Fibroblast of skin of right quadriceps (primary cell): Measurements from ENCODE around the gene NCAN.
"Not testable (repeated sequence)": the region's sequence is repeated elsewhere in the genome, so short reads cannot be mapped to it uniquely, and the experiment has no call there.

Experiments
- DNase-seq: peaks from one replicate; pipeline ENCODE4 v3.0.0-alpha.2; 2013

Gene NCAN

GRCh38 chr19:19211499-19212420 lies at the start of gene NCAN:
Gene NCAN, plus strand, starts transcription at chr19:19211958. Its CDS starts 4,996 bp downstream, at chr19:19216954.
- no peak for DNase-seq

- DNase-seq, result no peak
Measured at GRCh38 chr19:19162495-19162894, 49.3 kb upstream of the NCAN start.

- DNase-seq, result no peak
Measured at GRCh38 chr19:19165396-19165795, 46.4 kb upstream of the NCAN start.

GRCh38 chr19:19167612-19168011 lies 44.1 kb upstream of the NCAN start:
- no peak for DNase-seq

- no peak for DNase-seq
Measured at GRCh38 chr19:19169236-19170052, 42.3 kb upstream of the NCAN start.

GRCh38 chr19:19170053-19170872 lies 41.5 kb upstream of the NCAN start, which contains the start of gene MEF2B:
Gene MEF2B, minus strand, starts transcription at chr19:19170263. Its CDS starts 19,528 bp downstream, at chr19:19150735.
- DNase-seq, result peak; percentile 53

- DNase-seq, result peak; percentile 16
Measured at GRCh38 chr19:19170873-19171672, 40.7 kb upstream of the NCAN start.

GRCh38 chr19:19171821-19172532 lies 39.8 kb upstream of the NCAN start:
- DNase-seq, result peak; percentile 72

- DNase-seq, result not testable (repeated sequence)
Measured at GRCh38 chr19:19173243-19173642, 38.5 kb upstream of the NCAN start.

GRCh38 chr19:19176950-19177349 lies 34.8 kb upstream of the NCAN start:
- no peak for DNase-seq

GRCh38 chr19:19179548-19180441 lies 32.0 kb upstream of the NCAN start:
- no peak for DNase-seq

- no peak for DNase-seq
Measured at GRCh38 chr19:19181488-19181998, 30.2 kb upstream of the NCAN start.

GRCh38 chr19:19185853-19186740 lies 25.7 kb upstream of the NCAN start:
- DNase-seq, result peak; percentile 39

GRCh38 chr19:19186742-19187141 lies 25.0 kb upstream of the NCAN start:
- DNase-seq, result no peak

GRCh38 chr19:19191768-19192077 lies 20.0 kb upstream of the NCAN start:
- DNase-seq, result no peak

GRCh38 chr19:19192078-19192882 lies 19.5 kb upstream of the NCAN start, which contains the start of the genes BORCS8 and RFXANK:
Gene BORCS8, minus strand, starts transcription at chr19:19192152. Its CDS starts 35 bp downstream, at chr19:19192117.
Gene RFXANK, plus strand, starts transcription at chr19:19192258. Its CDS starts 1,689 bp downstream, at chr19:19193947.
- DNase-seq, result peak; percentile 99

- no peak for DNase-seq
Measured at GRCh38 chr19:19192910-19193423, 18.8 kb upstream of the NCAN start.

GRCh38 chr19:19193926-19194325 lies 17.8 kb upstream of the NCAN start:
- DNase-seq, result no peak
